Mucosa of descending colon (tissue), 3 donors: ENCODE measurements around the gene LRRC47. TPM values are rescaled to one million over a fixed set of nuclear protein-coding genes. Genes with fewer than 3 reads are reported as not detected.
"Not testable (repeated sequence)": the region's sequence is repeated elsewhere in the genome, so short reads cannot be mapped to it uniquely, and the experiment has no call there.

Experiments
- ATAC-seq: fragments of 200-7000 bp; cut with Tn5 transposase; one replicate; pipeline ENCODE4 v1.9.1; 2020; ENCODE audit warnings: mild to moderate bottlenecking, moderate library complexity
- DNase-seq, 3 donors: peaks; one replicate each; pipeline ENCODE4 v3.0.0-alpha.2; 2020
- H3K36me3 ChIP-seq: fragments of 200-600 bp; one replicate; pipeline ENCODE4 v1.8.0; 2021; ENCODE audit warnings: low read depth, mild to moderate bottlenecking
- H3K4me1 ChIP-seq: fragments of 200-600 bp; one replicate; pipeline ENCODE4 v1.8.0; 2021; ENCODE audit warnings: low read depth, mild to moderate bottlenecking
- H3K4me3 ChIP-seq: fragments of 200-600 bp; one replicate; pipeline ENCODE4 v1.8.0; 2021; ENCODE audit warnings: mild to moderate bottlenecking
- H3K9me3 ChIP-seq: fragments of 200-600 bp; one replicate; pipeline ENCODE4 v1.8.0; 2021; ENCODE audit warnings: mild to moderate bottlenecking
- intact Hi-C, 2 donors: fragments of 100-400 bp; cut with DNase I in 1 of 2; cut with micrococcal nuclease in 1 of 2; formaldehyde crosslinking; loops; one replicate each; pipeline versions ENCODE4 v1.11.0 to v1.11.1; 2022; cut with DNase I, micrococcal nuclease
- total RNA-seq, 3 donors: library from RNA; stranded (reverse); fragmentation: NEBNext Ultra II Directional in 2 of 3; extraction: Animal tissue kit (Norgen Biotek cat#: 25700) in 2 of 3; gene quantifications; one replicate each; pipeline versions ENCODE4 v1.2.1 to v1.2.4, GENCODE V29; 2021 to 2023
- TF ChIP-seq, protein P1 (sequence below): fragments of 200-600 bp; IDR thresholded peaks from one replicate; pipeline ENCODE4 v1.8.0; 2022; ENCODE audit warnings: antibody characterized with exemption, mild to moderate bottlenecking
- donor health status: DM: no; HTN: no; CAD: no; lungs with moderate emphysema.
- donor health status: DM: no; HTN: no; CAD: no.
- donor health status: DM: no; HTN: yes; CAD: no.

LRRC47 gene
- total RNA-seq, 3 donors from 2014 or later = 33.2 to 58.9 (median 34.7) TPM

DNA sequence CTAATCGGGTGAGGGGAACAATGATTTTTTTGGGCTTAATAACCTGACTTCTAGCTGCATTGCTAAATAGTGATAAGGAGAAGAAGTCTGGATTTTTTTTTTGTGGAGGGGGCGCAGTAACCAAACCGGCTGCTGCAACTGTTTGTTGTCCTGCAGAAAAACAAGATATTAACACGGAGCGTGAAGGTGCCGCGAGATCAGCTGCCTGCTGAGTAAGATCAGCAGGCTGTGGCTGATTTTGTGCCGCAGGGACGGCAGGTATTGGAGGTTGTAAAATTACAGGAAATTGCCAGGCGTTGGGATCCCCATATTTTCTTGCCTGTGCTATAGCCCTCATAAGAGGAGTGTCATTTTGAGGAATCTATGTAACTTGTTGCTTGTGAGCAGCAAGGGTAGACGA lies 8.7 kb upstream of the LRRC47 start:
- ATAC-seq (no peak), DNase-seq (peak in 1 of 3 donors; percentile 32)
- Histone ChIP-seq H3K36me3 (no peaks in the 10 kb centered on the region), H3K4me3 (no peak overlapping the region), H3K4me1 (no peaks in the 10 kb centered on the region), H3K9me3 (no peaks in the 10 kb centered on the region)
- intact Hi-C loops = no loop called here
- TF ChIP-seq, protein P1, sequence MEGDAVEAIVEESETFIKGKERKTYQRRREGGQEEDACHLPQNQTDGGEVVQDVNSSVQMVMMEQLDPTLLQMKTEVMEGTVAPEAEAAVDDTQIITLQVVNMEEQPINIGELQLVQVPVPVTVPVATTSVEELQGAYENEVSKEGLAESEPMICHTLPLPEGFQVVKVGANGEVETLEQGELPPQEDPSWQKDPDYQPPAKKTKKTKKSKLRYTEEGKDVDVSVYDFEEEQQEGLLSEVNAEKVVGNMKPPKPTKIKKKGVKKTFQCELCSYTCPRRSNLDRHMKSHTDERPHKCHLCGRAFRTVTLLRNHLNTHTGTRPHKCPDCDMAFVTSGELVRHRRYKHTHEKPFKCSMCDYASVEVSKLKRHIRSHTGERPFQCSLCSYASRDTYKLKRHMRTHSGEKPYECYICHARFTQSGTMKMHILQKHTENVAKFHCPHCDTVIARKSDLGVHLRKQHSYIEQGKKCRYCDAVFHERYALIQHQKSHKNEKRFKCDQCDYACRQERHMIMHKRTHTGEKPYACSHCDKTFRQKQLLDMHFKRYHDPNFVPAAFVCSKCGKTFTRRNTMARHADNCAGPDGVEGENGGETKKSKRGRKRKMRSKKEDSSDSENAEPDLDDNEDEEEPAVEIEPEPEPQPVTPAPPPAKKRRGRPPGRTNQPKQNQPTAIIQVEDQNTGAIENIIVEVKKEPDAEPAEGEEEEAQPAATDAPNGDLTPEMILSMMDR = no peak

DNA sequence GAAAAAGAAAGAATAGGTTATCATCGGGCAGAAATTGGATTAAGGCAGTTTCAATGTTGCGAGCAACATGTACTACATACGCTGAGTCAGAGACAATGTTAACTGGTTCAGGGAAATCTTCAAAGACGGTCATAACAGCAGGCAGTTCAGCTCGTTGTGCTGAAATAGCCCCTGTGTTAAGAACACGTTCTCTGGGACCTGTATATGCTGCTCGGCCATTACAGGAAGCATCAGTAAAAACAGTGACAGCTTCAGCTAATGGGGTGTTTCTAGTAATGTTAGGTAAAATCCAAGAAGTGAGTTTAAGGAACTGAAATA lies 8.3 kb upstream of the LRRC47 start:
- intact Hi-C loops, ATAC-seq, H3K9me3 ChIP-seq: not testable (repeated sequence)

DNA sequence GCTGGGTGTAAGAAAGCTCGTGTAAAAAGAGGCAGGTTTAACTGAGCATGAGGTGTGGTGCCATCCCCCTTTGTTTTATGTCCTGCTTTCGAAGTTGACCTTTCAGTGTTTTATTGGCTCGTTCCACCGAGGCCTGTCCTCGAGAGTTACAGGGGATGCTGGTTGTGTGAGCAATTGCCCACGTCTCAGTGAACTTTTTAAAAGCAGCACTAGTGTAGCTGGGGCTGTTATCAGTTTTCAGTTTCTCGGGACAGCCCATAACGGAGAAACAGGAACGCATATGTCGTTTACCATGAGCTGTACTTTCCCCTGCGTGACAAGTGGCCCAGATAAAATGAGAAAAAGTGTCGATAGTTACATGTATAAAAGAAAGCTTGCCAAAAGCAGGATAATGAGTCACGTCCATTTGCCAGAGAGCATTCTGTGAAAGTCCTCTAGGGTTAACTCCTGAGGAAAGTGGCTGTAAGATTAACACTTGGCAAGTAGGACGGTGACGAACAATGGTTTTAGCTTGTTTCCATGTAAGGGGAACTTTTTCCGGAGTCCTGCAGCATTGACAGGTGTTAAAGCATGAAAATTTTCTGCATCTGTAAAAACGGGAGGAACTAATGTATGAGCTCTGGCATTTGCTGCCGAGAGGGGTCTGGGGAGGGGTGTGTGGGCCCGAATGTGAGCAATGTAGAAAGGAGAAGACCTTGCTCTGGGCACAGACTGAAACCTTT lies 7.8 kb upstream of the LRRC47 start:
- peak in 1 of 3 donors; percentile 6 for DNase-seq
- Histone ChIP-seq H3K36me3 (no peaks in the 10 kb centered on the region), H3K9me3 (no peaks in the 10 kb centered on the region), H3K4me1 (no peaks in the 10 kb centered on the region), H3K4me3 (no peak overlapping the region)
- intact Hi-C loops = no loop called here
- TF ChIP-seq, protein P1 = no peak
- ATAC-seq = no peak

More for the DNA sequence above, 8.3 kb upstream of the LRRC47 start:
- not testable (repeated sequence) for H3K4me1 ChIP-seq, DNase-seq, H3K36me3 ChIP-seq, H3K4me3 ChIP-seq

DNA sequence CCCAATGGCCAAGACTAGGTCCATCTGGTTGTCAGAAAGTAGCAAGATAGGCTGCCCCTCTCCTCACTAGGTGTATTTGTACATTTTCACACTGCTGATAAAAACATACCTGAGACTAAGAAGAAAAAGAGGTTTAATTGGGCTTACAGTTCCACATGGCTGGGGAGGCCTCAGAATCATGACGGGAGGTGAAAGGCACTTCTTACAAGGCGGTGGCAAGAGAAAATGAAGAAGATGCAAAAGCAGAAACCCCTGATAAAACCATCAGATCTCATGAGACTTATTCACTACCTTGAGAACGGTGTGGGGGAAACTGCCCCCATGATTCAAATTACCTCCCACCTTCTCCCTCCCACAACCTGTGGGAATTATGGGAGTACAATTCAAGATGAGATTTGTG lies 4.5 kb upstream of the LRRC47 start:
- H3K4me3 ChIP-seq, H3K36me3 ChIP-seq, DNase-seq, intact Hi-C loops, ATAC-seq, H3K4me1 ChIP-seq, H3K9me3 ChIP-seq: not testable (repeated sequence)

DNA sequence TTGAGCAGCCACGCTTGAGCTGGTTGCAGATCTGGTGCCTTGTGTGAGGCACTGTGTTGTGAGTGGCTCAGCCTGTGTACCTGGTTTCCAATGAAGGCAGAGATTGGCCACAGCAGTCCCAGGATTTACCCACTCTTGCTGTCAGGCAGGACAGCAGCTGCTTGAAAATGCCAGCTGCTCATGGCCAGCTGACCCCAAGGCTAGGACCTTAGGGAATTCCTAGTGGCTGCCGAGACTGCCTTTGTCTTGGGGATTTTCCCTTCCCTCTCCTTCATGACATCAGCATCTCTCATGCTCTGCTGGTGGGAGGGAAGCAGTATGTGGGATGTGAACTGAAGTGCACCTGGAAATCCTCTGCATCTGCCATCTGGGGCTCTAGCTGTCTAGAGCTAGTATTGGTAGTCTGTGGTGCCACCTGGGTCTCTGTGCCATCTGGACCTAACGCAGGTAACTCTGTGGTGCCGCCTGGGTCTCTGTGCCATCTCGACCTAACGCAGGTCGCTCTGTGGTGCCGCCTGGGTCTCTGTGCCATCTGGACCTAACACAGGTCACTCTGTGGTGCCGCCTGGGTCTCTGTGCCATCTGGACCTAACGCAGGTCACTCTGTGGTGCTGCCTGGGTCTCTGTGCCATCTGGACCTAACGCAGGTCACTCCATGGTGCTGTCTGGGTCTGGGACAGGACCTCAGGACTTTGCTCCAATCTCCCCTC lies 3.8 kb upstream of the LRRC47 start:
- Histone ChIP-seq H3K9me3 (no peaks in the 10 kb centered on the region), H3K4me1 (peaks cover 9% of the 10 kb centered on the region), H3K4me3 (no peak overlapping the region), H3K36me3 (no peaks in the 10 kb centered on the region)
- TF ChIP-seq, protein P1 = no peak
- ATAC-seq (no peak), DNase-seq (peak in 1 of 3 donors; percentile 33)
- intact Hi-C loops = no loop called here

DNA sequence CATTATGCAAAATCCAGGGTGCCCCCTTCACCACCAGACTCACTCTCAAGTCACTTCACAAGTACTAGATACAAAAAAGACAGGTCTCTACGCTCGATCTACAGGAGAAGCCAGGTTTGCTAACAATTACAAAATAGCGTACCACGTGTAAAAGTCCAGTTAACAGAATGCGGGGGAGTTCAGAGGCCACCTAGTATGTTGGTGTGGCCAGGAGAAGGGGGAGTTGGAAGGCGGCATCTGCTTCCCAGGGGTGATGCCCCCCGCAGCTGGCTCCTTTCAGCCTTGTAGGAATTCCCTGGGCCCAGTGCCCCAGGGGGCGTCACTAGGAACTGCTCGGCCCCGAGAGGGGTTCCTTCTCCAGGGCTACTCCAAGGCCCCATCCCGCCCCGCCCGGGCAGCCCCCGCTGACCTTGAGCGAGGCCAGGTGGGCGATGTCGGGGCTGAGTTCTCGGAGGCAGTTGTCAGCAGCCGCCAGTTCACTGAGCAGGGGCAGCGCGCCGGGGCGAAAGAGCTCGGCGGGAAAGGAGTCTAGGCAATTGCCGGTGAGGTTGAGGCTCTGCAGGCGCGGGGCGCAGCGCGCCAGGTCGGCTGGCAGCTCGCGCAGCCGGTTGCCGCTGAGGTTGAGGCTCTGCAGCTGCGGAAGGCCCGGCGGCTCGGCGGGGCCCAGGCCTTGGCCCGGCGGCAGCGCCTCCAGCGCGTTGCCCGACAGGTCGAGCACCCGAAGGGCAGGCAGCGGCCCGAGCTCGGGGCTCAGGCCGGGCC lies 664 bp downstream of the LRRC47 start:
- Histone ChIP-seq H3K4me3 (peak overlapping the region; percentile 95), H3K4me1 (peaks cover 26% of the 10 kb centered on the region), H3K36me3 (no peaks in the 10 kb centered on the region), H3K9me3 (no peaks in the 10 kb centered on the region)
- intact Hi-C loops = no loop called here
- TF ChIP-seq, protein P1 = no peak
- ATAC-seq = no peak
- peak in 1 of 3 donors; percentile 53 for DNase-seq
